Endodermal cell (in vitro differentiated cells): ENCODE results near the gene ANKRD31. TPM values are rescaled to one million over a fixed set of nuclear protein-coding genes. Genes with fewer than 3 reads are reported as not detected.
A peak's percentile ranks its signal among the peaks of the same experiment; 100 is the strongest.

ENCODE experiments used
- DNase-seq: peaks from one replicate; pipeline ENCODE4 v3.0.0-alpha.2; 2017
- H3K27ac ChIP-seq: 2 replicates; pipeline ENCODE4 v1.5.1; 2013; ENCODE audit warnings: mild to moderate bottlenecking, low read depth, low read length, moderate library complexity
- H3K27me3 ChIP-seq: 2 replicates; pipeline ENCODE4 v1.6.1; 2013; ENCODE audit warnings: mild to moderate bottlenecking, low read length, moderate library complexity; ENCODE audit not compliant: insufficient read depth, control insufficient read depth, poor library complexity, severe bottlenecking
- H3K36me3 ChIP-seq: 2 replicates; pipeline ENCODE4 v1.7.0; 2013; ENCODE audit warnings: mild to moderate bottlenecking, low read length, moderate library complexity; ENCODE audit not compliant: control insufficient read depth, insufficient read depth
- H3K4me1 ChIP-seq: one replicate; pipeline ENCODE4 v1.7.0; 2013; ENCODE audit warnings: low read length; ENCODE audit not compliant: control insufficient read depth, insufficient read depth
- H3K4me3 ChIP-seq: 2 replicates; pipeline ENCODE4 v1.5.1; 2013; ENCODE audit warnings: mild to moderate bottlenecking, low read length, moderate library complexity
- H3K9ac ChIP-seq: 2 replicates; pipeline ENCODE4 v1.6.1; 2013; ENCODE audit warnings: mild to moderate bottlenecking, low read length, moderate library complexity; ENCODE audit not compliant: poor library complexity, severe bottlenecking; ENCODE audit errors: extremely low read depth
- H3K9me3 ChIP-seq: 2 replicates; pipeline ENCODE4 v1.6.1; 2013; ENCODE audit warnings: mild to moderate bottlenecking, low read length, moderate library complexity; ENCODE audit not compliant: control insufficient read depth
- H3K27ac Mint-ChIP-seq: 2 replicates; pipeline ENCODE4 v1.8.0; 2020; ENCODE audit warnings: mixed read lengths
- H3K27me3 Mint-ChIP-seq: 2 replicates; pipeline ENCODE4 v1.8.0; 2021; ENCODE audit warnings: mild to moderate bottlenecking, mixed read lengths; ENCODE audit not compliant: insufficient read depth
- H3K36me3 Mint-ChIP-seq: 2 replicates; pipeline ENCODE4 v1.8.0; 2020; ENCODE audit warnings: low read depth, mixed read lengths
- H3K4me1 Mint-ChIP-seq: 2 replicates; pipeline ENCODE4 v1.8.0; 2020; ENCODE audit warnings: mixed read lengths
- H3K4me3 Mint-ChIP-seq: 2 replicates; pipeline ENCODE4 v1.8.0; 2020; ENCODE audit warnings: mild to moderate bottlenecking, moderate library complexity, mixed read lengths
- H3K9me3 Mint-ChIP-seq: 2 replicates; pipeline ENCODE4 v1.8.0; 2020; ENCODE audit warnings: mild to moderate bottlenecking, mixed read lengths
- CTCF ChIP-seq: fragments of 200-600 bp; sonication (generic); conservative IDR thresholded peaks from 2 replicates; pipeline ENCODE4 v1.5.0; 2021; ENCODE audit warnings: antibody characterized with exemption, mild to moderate bottlenecking
- WGBS, 2 experiments: methylation state at CpG; one replicate each; pipeline versions ENCODE4 v1.1.5 to v1.1.7; 2013; ENCODE audit warnings: missing lambda C conversion rate in 2 of 2, mixed read lengths in 1 of 2; ENCODE audit not compliant: insufficient coverage in 1 of 2, insufficient read length in 1 of 2; 5-methylcytosine and 5-hydroxymethylcytosine counted together
- total RNA-seq, 2 donors: library from RNA; stranded (reverse); fragmentation: NEBNext Ultra II Directional in 1 of 2; extraction: Animal tissue kit (Norgen Biotek cat#: 25700) in 1 of 2; gene quantifications; 2 replicates in 1 of 2; 3 replicates in 1 of 2; pipeline ENCODE4 v1.2.1, GENCODE V29; 2021

ANKRD31 gene
- total RNA-seq, 2 donors from 2014 or later: 0.13 to 0.29 TPM

GRCh38 chr5:75235711-75236110 is 967 bp downstream of the ANKRD31 start:
- H3K9ac ChIP-seq: no peak overlapping the region
- Mint-ChIP-seq H3K27me3 (no peaks in the 10 kb centered on the region), H3K27ac (no peak overlapping the region), H3K9me3 (no peaks in the 10 kb centered on the region), H3K4me1 (peaks cover 19% of the 10 kb centered on the region), H3K36me3 (no peaks in the 10 kb centered on the region), H3K4me3 (peak overlapping the region; percentile 80)
- H3K4me1 ChIP-seq: no peaks in the 10 kb centered on the region
- H3K9me3 ChIP-seq: no peaks in the 10 kb centered on the region
- no peaks in the 10 kb centered on the region for H3K27me3 ChIP-seq
- DNase-seq: no peak
- TF ChIP-seq CTCF: no peak
- no peak overlapping the region for H3K4me3 ChIP-seq
- H3K36me3 ChIP-seq: no peaks in the 10 kb centered on the region
- no peak overlapping the region for H3K27ac ChIP-seq
- WGBS, 2 experiments: 94 to 100% methylated on average over 1 to 4 of the region's 4 CpGs

- Mint-ChIP-seq H3K36me3 (no peaks in the 10 kb centered on the region), H3K9me3 (no peaks in the 10 kb centered on the region), H3K27me3 (no peaks in the 10 kb centered on the region), H3K27ac (no peak overlapping the region), H3K4me3 (no peak overlapping the region), H3K4me1 (peaks cover 14% of the 10 kb centered on the region)
- Histone ChIP-seq H3K4me3 (no peak overlapping the region), H3K9me3 (no peaks in the 10 kb centered on the region), H3K27ac (no peak overlapping the region), H3K27me3 (no peaks in the 10 kb centered on the region), H3K9ac (no peak overlapping the region), H3K36me3 (no peaks in the 10 kb centered on the region), H3K4me1 (no peaks in the 10 kb centered on the region)
- no peak for TF ChIP-seq CTCF
- no peak for DNase-seq
Observed at GRCh38 chr5:75234251-75234650, 2.4 kb downstream of the ANKRD31 start.

- no peaks in the 10 kb centered on the region for H3K9me3 Mint-ChIP-seq
- no peak for TF ChIP-seq CTCF
- no peaks in the 10 kb centered on the region for H3K4me1 Mint-ChIP-seq
- H3K36me3 Mint-ChIP-seq: no peaks in the 10 kb centered on the region
- no peak overlapping the region for H3K9ac ChIP-seq
- no peak for DNase-seq
- H3K4me1 ChIP-seq: no peaks in the 10 kb centered on the region
- H3K27me3 Mint-ChIP-seq: no peaks in the 10 kb centered on the region
- no peak overlapping the region for H3K27ac Mint-ChIP-seq
- no peak overlapping the region for H3K4me3 ChIP-seq
- no peak overlapping the region for H3K4me3 Mint-ChIP-seq
- no peaks in the 10 kb centered on the region for H3K9me3 ChIP-seq
- no peak overlapping the region for H3K27ac ChIP-seq
- WGBS, 2 experiments: 95% methylated on average over 1 of the region's 2 CpGs; no CpG with 5 or more reads in 1 of the 2 experiments
- no peaks in the 10 kb centered on the region for H3K36me3 ChIP-seq
- no peaks in the 10 kb centered on the region for H3K27me3 ChIP-seq
Observed at GRCh38 chr5:75226916-75227315, 9.8 kb downstream of the ANKRD31 start.
